ENCODE data around the gene ZFP36.

GRCh38 chr19:39413272-39413910 is 6.7 kb downstream of the ZFP36 start:
- TF ChIP-seq CTCF (IDR thresholded peaks at IDR 0.05; ENCODE audit: low read length) (no peak), EZH2 (IDR thresholded peaks at IDR 0.05; ENCODE audit: borderline replicate concordance, low read length) (no peak)
